Activated T-cell treated with anti-CD3 and anti-CD28 coated beads for 48 hours (primary cell): ENCODE data around the gene TMEM229A.
"Not testable (repeated sequence)": the region's sequence is repeated elsewhere in the genome, so short reads cannot be mapped to it uniquely, and the experiment has no call there.

Experiments
- DNase-seq: peaks from one replicate; pipeline ENCODE4 v3.0.0-alpha.2; 2020; ENCODE audit warnings: low read depth

TMEM229A gene

DNA sequence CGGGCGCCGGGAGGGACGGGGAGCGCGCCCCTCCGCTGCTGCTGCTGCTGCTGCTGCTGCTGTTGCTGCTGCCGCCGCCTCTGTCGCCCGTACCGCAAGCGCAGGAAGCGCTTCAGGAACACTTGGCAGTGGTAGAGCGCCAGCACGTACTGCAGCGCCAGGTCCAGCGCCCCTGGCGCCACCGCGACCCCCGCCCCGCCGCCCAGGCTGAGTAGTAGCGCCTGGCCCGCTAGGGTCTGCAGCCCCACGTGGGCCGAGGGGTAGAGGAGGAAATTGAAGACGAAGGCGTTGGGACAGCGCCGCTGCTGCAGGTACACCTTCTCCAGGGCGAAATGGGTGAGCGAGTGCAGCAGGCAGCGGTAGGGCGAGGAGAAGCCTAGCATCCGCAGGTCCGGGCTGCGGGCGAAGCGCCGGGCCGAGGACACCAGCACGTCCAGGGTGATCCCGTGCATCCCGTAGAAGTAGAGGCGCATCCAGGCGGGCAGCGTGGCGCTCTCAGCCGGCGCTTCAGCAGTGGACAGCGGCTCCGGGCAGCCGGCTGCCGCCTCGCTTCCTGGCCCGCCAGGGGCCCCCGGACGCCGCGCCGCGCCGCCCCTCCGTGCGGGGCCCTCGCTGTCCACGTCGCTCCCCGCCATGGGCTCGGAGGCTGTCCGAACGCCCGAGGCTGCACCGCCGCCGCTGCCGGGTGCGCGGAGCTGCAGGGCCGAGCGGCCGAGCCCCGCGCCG is at the start of gene TMEM229A:
Gene TMEM229A, minus strand, starts transcription at position 699 of the 726 bp plus-strand sequence. Its CDS starts 64 bp downstream, at position 635.
- DNase-seq, result no peak

DNA sequence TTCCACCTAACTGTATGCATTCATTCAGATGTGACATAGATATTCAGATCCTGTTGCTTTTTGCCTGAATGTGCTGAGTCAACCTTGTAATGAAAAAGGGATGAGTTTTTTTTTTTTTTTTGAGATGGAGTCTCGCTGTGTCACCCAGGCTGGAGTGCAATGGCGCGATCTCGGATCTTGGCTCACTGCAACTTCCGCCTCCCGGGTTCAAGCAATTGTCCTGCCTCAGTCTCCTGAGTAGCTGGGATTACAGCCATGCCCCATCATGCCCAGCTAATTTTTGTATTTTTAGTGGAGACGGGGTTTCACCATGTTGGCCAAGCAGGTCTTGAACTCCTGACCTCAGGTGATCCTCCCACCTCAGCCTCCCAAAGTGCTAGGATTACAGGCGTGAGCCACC is 49.4 kb upstream of the TMEM229A start:
- not testable (repeated sequence) for DNase-seq

DNA sequence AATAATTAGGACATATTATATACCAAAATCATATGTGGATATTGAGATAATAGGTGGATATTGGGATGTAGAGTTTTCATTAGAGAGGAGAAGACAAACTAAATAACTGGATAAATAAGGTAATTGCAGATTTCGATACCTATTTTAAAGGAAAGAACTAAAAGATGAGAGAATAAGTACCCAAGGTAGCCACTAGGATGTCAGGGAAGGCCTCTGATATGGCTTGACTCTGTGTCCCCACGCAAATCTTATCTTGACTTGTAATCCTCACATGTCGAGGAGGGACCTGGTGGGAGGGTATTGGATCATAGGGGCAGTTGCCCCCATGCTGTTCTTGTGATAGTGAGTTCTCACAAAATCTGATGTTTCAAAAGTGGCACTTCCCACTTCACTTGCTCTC is 44.7 kb upstream of the TMEM229A start:
- no peak for DNase-seq

DNA sequence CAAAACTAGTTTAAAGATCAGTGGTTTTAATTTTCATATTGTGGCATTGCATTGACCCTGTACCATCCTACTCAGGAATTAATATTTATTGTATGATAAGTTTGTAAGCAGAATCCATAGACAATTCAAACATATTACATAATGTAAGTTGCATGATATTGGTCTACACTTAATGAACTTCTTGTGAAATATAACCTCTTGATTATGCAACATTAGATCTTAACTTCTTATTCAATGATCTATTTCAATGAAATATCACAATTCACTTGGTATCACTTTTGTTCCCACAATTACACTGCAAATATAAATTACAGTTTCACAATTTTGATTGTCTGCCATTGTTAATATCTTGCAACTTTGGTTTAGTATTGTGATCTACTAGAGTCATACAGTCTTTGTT is 44.0 kb upstream of the TMEM229A start:
- no peak for DNase-seq

DNA sequence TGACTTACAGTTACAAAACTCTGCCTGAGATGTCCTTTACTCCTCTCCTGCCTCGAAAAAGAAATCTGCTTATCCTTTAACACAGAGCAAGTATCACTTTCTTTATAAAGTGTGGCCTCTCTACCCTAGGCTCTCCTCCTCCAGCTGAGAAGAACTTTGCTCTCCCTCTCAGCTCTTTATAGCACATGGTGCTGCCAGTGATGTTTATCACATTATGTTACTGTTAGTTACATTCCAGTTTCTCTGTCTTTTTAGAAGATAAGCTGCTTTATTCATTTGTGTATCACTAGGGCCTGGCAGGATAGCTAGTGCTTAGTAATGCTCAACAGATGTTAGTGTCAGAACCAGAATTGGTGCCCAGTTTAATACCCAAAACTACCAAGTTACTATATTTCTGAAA is 41.1 kb upstream of the TMEM229A start:
- no peak for DNase-seq

DNA sequence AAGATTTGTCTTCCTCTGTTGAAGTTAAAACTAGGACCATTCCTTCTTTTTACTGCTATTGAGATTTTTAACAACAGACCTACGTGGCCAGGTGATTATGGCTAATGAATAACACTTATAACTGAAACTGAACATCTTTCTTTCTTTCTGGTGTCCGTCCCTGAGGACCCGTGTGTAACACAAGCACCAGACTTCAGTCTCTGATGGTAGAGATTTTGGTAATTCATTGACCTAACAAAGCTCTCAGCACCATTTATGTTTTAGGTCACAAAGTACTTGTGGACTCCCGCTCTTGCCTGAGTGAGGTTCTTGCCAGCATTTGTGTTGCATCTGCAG is 40.4 kb upstream of the TMEM229A start:
- no peak for DNase-seq

DNA sequence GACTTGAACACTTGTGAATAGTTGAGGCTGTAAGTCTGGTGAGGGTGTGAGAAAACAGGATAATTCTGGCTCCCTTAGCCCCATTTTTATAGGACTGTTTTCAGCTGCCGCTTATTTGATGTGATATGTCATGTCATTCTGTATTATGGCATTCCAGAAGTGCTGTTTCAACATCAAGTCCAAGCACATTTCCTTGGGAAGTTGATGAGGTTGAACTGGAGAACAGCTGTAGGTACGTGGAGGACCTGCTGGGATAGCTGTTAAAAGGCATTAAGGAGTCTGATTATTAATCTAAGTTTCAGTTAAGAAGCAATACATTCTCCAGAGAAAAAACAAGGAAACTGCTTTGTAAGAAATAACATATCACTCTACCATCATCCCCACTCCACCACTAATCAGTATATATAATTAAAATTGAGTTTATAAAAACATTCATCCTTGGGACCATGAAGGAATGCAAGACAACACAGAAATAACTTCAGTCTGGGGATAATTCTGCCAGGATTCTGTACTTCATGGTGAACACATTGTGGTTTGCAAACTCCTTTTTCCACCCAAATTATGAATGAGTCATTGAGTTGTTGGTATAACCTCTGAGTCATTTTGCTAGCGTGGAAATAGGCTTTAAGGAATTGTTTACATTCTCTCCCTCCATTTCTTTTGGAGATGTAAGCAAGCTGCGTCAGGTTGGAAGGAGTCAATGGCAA is 39.9 kb upstream of the TMEM229A start:
- no peak for DNase-seq

DNA sequence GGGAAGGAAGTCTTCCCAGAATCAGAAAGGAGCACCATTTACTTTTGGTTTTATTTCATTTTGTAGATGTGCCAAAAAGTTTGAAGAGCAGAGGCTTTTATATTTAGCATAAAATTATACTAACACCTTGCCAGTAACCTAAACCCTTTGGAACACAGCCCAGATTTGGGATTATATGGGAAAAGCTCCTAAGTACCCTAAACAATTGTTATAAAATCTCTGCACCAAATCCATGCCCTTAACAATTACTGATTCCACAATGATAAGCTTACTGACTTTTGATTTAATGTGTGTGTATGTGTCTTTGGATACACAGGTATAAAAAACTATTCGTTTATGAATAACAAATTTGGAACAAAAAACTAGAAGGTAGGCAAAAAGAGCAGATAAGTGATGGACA is 39.0 kb upstream of the TMEM229A start:
- no peak for DNase-seq

DNA sequence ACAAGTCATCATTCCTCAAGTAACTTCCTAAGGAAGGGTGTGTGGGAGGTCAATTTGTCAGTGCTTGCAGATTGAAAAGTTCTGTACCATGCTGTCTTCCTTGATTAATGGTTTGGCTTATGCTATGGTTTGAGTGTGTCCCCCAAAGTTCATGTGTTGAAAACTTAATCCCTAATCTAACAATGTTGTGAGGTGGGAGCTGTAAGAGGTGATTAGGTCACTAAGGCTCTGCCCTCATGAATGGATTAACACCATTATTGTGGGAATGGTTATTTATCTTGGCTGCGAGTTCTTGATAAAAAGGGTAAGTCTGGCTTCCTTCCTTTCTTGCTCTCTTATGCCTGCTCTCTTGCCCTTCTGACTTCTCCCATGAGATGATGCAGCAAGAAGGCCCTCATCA is 29.3 kb upstream of the TMEM229A start:
- no peak for DNase-seq

DNA sequence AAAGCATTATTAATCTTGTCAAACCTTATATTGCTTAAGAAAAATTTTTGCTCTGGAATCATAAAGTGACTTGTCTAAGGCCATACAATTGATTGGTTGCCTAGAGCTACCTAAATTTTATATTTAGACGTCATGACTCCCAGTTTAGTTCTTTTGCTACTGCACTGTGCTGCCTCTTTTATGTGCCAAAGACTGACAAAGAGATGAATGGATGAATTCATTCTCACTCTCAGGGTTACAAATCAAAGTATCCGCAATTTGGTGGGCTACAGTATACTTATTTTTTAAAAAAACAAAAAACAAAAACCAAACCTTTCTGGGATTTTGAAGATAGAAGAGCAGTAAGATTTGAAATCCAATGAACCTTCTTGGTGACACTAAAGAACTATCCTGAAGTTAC is 27.7 kb upstream of the TMEM229A start:
- no peak for DNase-seq

DNA sequence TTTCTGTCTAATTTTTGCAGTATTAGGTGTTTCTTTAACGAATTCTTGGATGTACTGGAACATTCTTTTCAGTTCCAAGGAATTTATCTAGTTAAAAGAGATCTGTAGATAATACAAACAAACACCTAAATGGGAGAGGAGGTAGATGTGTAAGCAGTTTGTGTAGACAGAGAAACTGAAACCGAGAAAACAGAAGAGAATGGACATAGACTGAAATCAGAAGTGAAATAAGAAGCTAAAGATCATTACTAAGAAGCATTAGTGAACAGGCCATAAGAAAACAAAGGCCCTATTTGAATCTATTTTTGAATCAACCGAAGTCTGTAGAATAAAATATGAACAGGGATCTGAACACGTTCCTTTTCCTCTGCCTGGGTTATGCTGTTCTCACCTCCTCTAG is 26.5 kb upstream of the TMEM229A start:
- no peak for DNase-seq

DNA sequence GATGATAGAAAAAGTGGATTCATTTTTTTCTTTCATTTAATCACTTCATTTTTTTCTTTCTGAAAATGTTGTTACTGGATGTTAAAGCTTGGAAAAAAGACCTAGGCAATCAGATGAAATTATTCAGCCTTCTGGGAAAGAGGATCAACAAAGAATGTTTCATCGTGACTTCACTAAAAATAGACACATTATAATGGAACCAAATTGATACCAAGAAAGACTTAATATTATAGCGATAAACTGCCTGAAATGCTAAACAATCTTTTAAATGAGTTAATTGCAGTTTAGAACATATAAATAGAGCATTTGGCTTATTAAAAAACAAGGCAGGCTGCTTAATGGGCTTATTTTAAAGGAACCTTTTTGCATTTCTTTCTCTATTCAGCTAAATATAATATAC is 25.6 kb upstream of the TMEM229A start:
- DNase-seq, result no peak

DNA sequence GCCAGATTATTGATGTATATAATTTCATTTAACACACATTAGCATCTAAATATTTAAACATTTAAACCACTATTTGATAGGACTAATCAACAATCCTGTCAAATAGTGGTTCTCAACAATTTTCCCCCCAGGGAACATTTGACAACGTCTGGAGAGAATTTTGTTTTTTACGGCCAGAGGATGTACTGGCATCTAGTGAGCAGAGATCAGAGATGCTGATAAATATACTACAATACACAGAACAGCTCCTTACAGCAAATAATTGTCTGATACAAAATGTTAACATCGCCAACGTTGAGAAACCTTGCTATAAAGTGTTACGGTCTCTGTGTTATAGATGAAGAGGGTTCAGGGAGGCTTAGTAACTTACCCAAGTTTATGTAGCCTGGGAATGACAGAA is 25.0 kb upstream of the TMEM229A start:
- DNase-seq, result no peak

DNA sequence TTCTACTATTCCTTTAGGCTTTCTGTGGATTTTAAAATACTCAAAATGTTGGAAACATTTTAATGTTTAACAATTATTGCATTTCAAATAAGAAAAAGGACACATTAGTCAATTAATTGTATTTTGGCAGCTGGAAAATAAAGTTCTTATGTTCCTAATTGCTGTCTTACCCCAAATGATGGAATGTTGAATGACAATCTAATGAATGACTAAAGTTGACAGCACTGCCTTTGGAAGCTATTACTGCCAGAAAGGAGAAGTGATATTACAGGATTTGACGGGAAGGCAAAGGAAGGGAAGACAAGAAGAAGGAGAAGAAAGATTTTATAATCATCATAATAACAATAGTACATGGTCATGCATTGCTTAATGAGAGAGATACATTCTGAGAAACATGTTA is 23.4 kb upstream of the TMEM229A start:
- no peak for DNase-seq

DNA sequence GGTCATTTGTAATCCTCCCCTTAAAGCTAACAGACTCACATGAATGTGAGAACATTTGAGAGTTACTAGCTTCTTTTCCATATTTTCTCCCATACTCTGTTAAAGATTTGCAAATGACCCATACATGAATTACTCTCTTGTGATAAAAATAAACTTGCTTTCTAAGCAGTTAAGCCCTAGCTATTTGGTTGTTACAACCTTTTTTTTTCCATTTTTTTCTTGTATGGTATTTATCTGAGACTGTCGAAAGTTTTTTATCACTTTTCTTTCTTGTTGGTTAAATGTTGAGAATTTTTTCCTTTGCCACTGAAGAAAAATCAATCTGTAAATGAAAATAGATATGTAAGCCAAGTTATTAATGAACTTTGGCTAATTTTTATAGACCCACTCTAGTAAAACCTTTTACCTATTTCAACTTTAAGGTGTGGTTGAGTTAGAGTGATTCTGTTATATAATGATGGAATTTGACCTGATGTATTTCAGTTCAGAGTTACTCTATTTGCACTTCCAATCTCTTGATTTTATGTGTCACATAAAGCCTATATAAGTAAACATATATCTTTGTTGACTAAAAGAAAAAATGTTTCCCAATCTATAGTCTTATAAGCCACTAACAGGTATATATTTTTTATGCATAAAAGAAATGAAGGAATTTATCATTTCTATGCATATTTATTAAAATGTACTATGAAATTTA is 19.0 kb upstream of the TMEM229A start:
- no peak for DNase-seq

DNA sequence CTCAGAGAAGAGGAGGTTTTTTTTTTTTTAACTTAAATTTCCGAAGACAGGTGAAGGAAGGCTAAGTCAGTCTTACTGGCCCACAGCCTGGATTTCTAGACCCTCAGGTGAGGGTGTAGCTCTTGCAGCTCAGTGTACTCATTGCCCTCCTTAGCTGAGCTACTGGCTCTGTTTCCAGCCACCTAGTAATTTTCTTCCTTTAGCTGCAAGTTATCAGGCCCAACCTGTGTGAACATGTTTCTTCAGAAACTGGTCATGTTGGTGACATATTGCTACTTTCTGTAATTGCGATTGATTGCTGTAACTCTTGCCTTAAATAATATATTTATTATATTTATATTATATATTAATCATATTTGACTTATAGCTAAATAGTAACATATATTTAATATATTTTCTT is 10.0 kb upstream of the TMEM229A start:
- no peak for DNase-seq

DNA sequence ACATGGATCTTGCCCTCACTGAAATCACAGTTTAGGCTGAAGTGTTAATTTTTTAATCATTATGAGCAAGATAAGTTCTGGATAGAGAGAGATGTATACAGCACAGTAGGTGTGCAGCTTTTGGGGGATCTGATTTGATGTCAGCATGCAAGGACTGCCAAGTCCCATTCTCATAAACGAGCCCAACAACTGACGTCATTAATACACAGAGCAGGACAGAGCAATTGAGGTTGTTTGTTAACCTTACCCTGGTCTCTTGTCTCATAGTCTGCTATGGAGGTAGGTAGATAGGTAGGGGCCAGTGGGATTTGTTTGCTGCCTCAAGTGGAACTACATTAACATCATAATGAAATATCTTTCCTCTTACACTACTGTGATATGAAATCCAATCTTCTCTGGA is 8.6 kb upstream of the TMEM229A start:
- DNase-seq, result no peak

DNA sequence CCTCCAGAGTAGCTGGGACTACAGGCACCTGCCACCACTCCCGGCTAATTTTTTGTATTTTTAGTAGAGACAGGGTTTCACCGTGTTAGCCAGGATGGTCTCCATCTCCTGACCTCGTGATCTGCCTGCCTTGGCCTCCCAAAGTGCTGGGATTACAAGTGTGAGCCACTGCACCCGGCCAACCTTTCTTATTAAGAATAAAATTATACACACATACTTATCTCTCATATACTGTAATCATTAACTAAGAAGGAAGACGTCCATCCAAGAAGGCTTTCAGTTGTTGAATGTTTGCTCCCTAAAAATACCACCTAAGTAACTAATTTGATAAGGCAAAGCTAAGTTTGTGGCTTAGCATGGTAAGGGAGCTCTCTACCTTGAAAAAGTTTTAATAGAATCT is 5.0 kb upstream of the TMEM229A start:
- DNase-seq, result not testable (repeated sequence)

DNA sequence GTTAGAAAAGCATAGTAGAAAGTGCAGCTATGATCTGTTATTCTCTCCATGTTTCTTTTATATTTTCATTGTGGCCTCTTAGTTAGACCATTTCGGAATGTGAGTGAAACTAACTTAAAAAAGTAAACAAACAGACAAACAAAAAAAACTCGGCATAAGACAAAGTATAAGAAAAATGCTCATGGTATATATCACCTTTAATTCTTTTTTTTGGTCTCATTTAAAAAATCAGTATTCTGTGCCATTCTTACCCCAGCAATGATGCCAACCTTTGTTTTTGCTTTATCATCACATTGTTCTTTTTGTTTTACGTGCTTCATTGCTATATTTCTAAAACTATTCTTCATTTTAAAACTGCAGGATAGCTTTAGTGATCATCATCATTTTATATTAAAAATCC is 2.8 kb upstream of the TMEM229A start:
- DNase-seq, result no peak

DNA sequence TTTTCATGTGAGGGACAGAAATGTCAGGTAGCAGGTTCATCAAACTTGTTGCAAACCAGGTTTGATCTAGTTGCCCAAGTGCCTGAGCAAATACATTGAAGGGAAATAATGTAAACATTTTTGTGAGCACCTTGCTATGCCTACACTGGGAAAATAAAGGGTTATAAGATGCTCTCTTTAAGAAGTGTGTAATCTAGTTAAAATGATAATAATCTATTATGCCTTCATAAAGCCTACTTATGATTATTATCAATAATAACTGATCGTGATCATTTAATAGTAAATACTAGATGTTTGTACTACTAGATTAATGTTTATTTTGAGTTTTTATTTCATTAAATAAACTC is 1.9 kb upstream of the TMEM229A start:
- DNase-seq, result no peak

DNA sequence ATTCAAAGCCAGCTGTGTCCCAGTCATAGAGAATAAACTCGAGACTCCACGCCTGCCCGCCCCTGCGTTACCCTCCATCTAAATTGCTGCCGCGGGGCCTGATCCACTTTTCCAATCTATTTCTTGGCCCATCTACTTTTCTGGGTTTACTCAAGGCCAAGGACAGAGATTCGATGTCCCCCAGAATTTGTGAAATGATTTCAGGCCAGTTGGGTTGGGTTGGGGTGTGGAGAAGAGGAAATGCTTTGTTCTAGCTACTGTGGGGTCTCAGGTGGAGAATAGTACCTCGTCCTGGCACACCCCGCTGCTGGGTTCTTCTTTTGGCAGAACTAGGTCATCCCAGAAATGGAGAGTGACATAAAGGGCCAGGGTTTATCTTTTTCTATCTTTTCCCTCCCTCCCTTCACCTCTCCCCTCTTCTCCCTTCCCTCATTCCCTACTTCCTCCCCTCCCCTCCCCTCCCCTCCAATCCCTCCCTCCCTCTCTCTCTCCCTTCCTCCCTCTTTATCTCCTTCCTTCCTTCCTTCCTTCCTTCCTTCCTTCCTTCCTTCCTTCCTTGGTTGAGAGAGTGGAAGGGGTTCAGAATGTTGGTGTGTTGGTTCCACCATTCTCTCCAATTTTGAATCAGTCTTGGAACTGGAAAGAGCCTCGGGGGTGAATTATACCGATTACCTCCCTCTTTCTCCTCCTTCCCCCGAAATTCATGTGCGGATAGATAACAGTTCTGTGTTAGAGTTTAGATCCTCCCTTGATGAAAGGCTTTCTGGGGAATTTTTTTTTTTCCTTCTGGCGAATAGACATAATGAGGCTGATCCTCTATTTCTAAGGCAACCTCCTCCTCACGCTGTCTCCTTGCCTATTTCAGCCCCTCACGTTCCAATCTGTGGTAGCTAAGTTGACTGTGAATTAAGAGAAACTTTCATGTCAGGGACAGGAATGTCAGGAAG is 1.2 kb upstream of the TMEM229A start:
- no peak for DNase-seq

DNA sequence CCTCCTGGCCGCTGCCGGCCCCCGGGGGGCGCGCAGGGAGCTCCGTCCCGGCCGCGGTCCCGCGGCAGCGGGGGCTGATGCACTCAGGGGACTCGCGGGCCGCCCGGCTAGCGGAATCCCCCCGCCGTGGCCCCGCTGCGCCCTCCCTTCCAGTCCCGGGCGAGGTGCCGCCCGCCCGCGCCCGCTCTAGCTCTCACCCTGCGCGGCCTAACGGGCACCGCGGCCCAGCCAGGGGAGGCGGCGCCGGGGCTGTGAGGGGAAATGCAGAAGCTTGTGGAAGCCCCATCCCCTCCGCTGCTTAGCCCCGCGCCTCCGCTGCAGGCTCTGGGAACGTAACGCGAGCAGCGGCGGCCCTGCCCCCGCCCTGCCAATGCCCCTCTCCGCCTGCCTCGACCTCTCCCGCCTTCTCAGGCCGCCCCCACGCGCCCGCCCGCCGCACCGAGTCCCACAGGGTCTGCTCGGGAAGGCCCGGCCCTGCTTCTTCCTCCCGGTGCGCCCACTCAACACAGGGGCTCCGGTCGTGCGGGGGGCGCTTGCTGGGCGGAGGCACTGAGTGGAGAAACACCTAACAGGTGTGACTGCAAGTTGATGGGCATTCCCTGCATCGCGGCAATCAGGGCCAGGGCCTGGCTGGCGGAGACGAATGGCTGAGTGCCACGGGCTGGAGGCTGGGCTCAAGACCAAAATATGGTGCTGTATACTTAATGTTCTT is 384 bp upstream of the TMEM229A start:
- no peak for DNase-seq
